PC-9 (cell line): ENCODE measurements around the gene C17orf67.

Source experiments
- EZH2 ChIP-seq: fragments of 200-600 bp; sonication (generic); IDR thresholded peaks from 2 replicates; pipeline ENCODE4 v1.8.0; 2017; ENCODE audit warnings: antibody characterized with exemption, low read depth
- TF ChIP-seq, protein P1 (sequence below): fragments of 200-600 bp; sonication (generic); conservative IDR thresholded peaks from 2 replicates; pipeline ENCODE4 v1.6.1; 2017; ENCODE audit warnings: mixed run types, antibody characterized with exemption, mild to moderate bottlenecking, moderate library complexity

- TF ChIP-seq, protein P1, sequence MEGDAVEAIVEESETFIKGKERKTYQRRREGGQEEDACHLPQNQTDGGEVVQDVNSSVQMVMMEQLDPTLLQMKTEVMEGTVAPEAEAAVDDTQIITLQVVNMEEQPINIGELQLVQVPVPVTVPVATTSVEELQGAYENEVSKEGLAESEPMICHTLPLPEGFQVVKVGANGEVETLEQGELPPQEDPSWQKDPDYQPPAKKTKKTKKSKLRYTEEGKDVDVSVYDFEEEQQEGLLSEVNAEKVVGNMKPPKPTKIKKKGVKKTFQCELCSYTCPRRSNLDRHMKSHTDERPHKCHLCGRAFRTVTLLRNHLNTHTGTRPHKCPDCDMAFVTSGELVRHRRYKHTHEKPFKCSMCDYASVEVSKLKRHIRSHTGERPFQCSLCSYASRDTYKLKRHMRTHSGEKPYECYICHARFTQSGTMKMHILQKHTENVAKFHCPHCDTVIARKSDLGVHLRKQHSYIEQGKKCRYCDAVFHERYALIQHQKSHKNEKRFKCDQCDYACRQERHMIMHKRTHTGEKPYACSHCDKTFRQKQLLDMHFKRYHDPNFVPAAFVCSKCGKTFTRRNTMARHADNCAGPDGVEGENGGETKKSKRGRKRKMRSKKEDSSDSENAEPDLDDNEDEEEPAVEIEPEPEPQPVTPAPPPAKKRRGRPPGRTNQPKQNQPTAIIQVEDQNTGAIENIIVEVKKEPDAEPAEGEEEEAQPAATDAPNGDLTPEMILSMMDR: no peak
- no peak for TF ChIP-seq EZH2
Measured at GRCh38 chr17:56781906-56782305, 51.8 kb downstream of the C17orf67 start.
